Measurements from ENCODE around the gene PRPSAP2. TPM values are rescaled to one million over a fixed set of nuclear protein-coding genes. Genes with fewer than 3 reads are reported as not detected.

Gene PRPSAP2
- total RNA-seq, 4 donors from 2014 or later = 20.9 to 27.6 (median 23.4) TPM

- Histone ChIP-seq H3K4me1 (peaks cover 3 to 8% (median 3%) of the 10 kb centered on the region in 3 donors), H3K27me3 (no peaks in the 10 kb centered on the region), H3K36me3 (no peaks in the 10 kb centered on the region), H3K9me3 (no peaks in the 10 kb centered on the region), H3K4me3 (no peak overlapping the region), H3K27ac (no peak overlapping the region)
- TF ChIP-seq CTCF (IDR thresholded peaks at IDR 0.05) = no peak
- TF ChIP-seq EP300 (IDR thresholded peaks at IDR 0.05) = no peak
- TF ChIP-seq POLR2AphosphoS5 (IDR thresholded peaks at IDR 0.05) = no peak
- TF ChIP-seq POLR2A (IDR thresholded peaks at IDR 0.05) = no peak
- 80% methylated on average over 1 of the region's 1 CpG; no CpG with 5 or more reads in 1 of the 2 donors for WGBS, 2 donors (ENCODE audit: low coverage in 1 of 2)
- no peak for ATAC-seq
Observed at GRCh38 chr17:18850679-18851078, 7.3 kb upstream of the PRPSAP2 start.

DNA sequence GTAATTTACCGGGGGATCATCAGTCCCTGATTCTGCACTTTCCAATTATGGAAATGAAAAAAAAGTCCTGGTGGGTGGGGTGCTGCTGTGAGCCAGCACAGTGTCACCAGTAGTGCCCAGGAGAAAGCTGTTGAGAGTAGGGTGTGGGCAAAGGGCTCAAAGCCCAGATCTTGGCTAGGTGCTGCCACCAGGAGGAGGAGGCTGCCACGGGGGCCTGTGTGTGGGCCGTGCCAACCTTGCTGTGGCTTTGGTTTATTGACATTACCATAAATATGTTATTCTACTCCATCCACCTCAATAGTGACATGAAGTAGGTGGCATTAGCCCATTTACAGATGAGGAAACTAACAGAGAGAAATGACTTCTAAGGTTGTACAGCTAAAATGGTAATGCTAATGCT is 6.7 kb upstream of the PRPSAP2 start:
- Histone ChIP-seq H3K4me3 (no peak overlapping the region), H3K27ac (no peak overlapping the region), H3K9me3 (no peaks in the 10 kb centered on the region), H3K27me3 (no peaks in the 10 kb centered on the region), H3K4me1 (peaks cover 3 to 10% (median 3%) of the 10 kb centered on the region in 3 donors), H3K36me3 (no peaks in the 10 kb centered on the region)
- ATAC-seq = no peak
- no peak for TF ChIP-seq POLR2A (IDR thresholded peaks at IDR 0.05)
- TF ChIP-seq POLR2AphosphoS5 (IDR thresholded peaks at IDR 0.05) = no peak
- no peak for TF ChIP-seq EP300 (IDR thresholded peaks at IDR 0.05)
- TF ChIP-seq CTCF (IDR thresholded peaks at IDR 0.05) = no peak
- WGBS, 2 donors (ENCODE audit: low coverage in 1 of 2) = 70% methylated on average over 2 of the region's 3 CpGs; no CpG with 5 or more reads in 1 of the 2 donors

DNA sequence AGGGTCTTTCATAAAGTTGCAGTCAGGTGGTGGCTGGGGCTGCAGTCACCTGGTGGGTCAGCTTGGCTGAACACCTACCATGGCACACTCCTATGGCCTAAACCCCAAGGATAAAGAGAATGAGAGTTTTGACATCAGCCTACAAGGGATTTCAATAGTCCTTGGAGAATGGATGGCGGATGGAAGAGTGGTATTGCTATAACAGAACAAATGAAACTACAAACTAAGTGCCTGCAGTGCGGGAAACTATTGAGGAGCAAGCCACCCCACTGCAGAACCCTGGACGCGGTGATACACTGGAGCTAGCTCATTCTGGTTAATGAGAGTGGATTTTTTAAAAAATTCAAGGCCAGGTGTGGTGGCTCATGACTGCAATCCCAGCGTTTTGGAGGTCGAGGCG is 3.0 kb upstream of the PRPSAP2 start:
- WGBS, 2 donors (ENCODE audit: low coverage in 1 of 2) = 80 to 82% methylated on average over 6 to 7 of the region's 7 CpGs
- Histone ChIP-seq H3K4me3 (no peak overlapping the region), H3K9me3 (no peaks in the 10 kb centered on the region), H3K27ac (peak overlapping the region in 1 of 4 donors; percentile 95), H3K4me1 (peaks cover 3 to 38% (median 6%) of the 10 kb centered on the region in 3 donors), H3K36me3 (no peaks in the 10 kb centered on the region), H3K27me3 (no peaks in the 10 kb centered on the region)
- no peak for ATAC-seq
- TF ChIP-seq POLR2AphosphoS5 (IDR thresholded peaks at IDR 0.05) (no peak), EP300 (IDR thresholded peaks at IDR 0.05) (no peak), POLR2A (IDR thresholded peaks at IDR 0.05) (no peak), CTCF (IDR thresholded peaks at IDR 0.05) (no peak)

DNA sequence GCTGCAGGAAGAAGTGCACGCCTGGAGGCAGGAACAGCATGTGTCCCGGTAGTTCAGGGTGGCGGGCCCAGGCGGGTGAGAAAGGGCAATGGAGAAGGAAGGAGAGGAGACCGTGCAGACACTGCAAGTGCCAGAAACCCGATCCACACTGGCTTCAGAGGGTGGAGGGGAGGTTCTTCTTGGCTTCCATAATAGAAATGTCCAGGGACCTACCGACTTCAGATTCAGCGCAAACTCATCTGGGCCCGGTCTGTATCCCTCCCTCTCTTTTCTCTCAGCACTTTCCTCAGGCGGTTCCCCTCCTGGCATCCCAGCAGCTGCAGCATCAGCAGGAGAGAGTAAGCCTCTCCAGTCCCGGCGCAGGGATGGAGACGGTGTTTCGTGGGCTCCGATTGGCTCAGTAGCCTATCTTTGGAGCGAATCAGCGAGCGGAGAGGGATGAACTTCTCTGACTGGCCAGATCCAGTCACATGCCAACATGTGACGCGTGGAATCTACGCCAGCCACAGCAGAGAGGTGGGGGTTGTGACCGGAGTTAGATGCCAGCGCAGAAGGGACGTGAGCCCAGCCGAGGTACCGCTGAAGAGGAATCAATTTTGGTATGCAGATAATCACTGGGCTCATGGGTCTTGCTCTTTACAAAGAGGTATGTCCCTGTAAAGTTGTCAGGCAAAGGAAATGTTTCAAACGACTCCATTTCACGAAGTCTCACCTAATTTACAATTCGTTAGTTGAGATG is 1.9 kb upstream of the PRPSAP2 start:
- peak overlapping the region; percentile 88 to 100 (median 92) for H3K27ac ChIP-seq
- peak overlapping the region; percentile 50 to 52 for H3K4me3 ChIP-seq
- ATAC-seq = peak; percentile 96
- peaks cover 3 to 43% (median 6%) of the 10 kb centered on the region in 3 donors for H3K4me1 ChIP-seq
- WGBS, 2 donors (ENCODE audit: low coverage in 1 of 2) = 1% methylated on average over 14 to 18 of the region's 29 CpGs
- no peak for TF ChIP-seq EP300 (IDR thresholded peaks at IDR 0.05)
- no peak for TF ChIP-seq CTCF (IDR thresholded peaks at IDR 0.05)
- peak; percentile 85 for TF ChIP-seq POLR2AphosphoS5 (IDR thresholded peaks at IDR 0.05)
- TF ChIP-seq POLR2A (IDR thresholded peaks at IDR 0.05) = peak; percentile 42 to 76
- no peaks in the 10 kb centered on the region for H3K9me3 ChIP-seq
- no peaks in the 10 kb centered on the region for H3K27me3 ChIP-seq
- H3K36me3 ChIP-seq = no peaks in the 10 kb centered on the region

DNA sequence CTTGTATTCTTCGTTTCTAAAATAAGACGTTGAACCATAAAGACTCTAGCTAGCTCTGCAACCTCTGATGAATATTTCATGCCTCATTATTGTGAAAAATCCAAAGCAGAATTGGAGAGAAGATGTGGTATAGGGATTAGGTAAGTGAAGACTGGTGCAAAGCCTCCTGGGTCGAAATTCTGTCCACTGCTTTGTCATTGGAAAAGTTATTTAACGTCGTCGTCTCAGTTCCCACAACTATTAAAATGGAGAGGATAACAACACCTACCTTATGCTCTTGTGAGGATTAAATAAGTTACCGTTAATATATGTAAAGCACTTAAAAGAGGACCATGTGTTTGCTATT is 1.4 kb upstream of the PRPSAP2 start:
- no peak for ATAC-seq
- TF ChIP-seq POLR2A (IDR thresholded peaks at IDR 0.05) (no peak), EP300 (IDR thresholded peaks at IDR 0.05) (no peak), POLR2AphosphoS5 (IDR thresholded peaks at IDR 0.05) (no peak), CTCF (IDR thresholded peaks at IDR 0.05) (no peak)
- no peaks in the 10 kb centered on the region for H3K9me3 ChIP-seq
- H3K27me3 ChIP-seq = no peaks in the 10 kb centered on the region
- peak overlapping the region; percentile 50 to 52 for H3K4me3 ChIP-seq
- H3K36me3 ChIP-seq = no peaks in the 10 kb centered on the region
- peak overlapping the region; percentile 88 to 100 (median 92) for H3K27ac ChIP-seq
- WGBS, 2 donors (ENCODE audit: low coverage in 1 of 2) = 5 to 14% methylated on average over 7 of the region's 7 CpGs
- H3K4me1 ChIP-seq = peaks cover 3 to 43% (median 6%) of the 10 kb centered on the region in 3 donors

Measured in gastroesophageal sphincter (tissue), 4 donors.